Esophagus muscularis mucosa (tissue), 3 donors: ENCODE measurements around the gene SEMA7A.

Experiments
- CTCF ChIP-seq, 3 experiments: fragments of 200-600 bp in 2 of 3; fragments of 450-650 bp in 1 of 3; sonication (generic) in 2 of 3; IDR thresholded peaks; one replicate each; pipeline ENCODE4 v1.5.1; 2017 to 2019; ENCODE audit warnings: antibody characterized with exemption in 3 of 3, mild to moderate bottlenecking in 2 of 3, moderate library complexity in 1 of 3
- POLR2A ChIP-seq: fragments of 450-650 bp; IDR thresholded peaks from one replicate; pipeline ENCODE4 v1.6.1; 2017; ENCODE audit warnings: antibody characterized with exemption, moderate library complexity, mild to moderate bottlenecking, low read depth
- POLR2AphosphoS5 ChIP-seq, 2 donors: sonication (generic); formaldehyde crosslinking; IDR thresholded peaks; one replicate each; pipeline ENCODE4 v1.6.1; 2017; ENCODE audit warnings: antibody characterized with exemption in 2 of 2

DNA sequence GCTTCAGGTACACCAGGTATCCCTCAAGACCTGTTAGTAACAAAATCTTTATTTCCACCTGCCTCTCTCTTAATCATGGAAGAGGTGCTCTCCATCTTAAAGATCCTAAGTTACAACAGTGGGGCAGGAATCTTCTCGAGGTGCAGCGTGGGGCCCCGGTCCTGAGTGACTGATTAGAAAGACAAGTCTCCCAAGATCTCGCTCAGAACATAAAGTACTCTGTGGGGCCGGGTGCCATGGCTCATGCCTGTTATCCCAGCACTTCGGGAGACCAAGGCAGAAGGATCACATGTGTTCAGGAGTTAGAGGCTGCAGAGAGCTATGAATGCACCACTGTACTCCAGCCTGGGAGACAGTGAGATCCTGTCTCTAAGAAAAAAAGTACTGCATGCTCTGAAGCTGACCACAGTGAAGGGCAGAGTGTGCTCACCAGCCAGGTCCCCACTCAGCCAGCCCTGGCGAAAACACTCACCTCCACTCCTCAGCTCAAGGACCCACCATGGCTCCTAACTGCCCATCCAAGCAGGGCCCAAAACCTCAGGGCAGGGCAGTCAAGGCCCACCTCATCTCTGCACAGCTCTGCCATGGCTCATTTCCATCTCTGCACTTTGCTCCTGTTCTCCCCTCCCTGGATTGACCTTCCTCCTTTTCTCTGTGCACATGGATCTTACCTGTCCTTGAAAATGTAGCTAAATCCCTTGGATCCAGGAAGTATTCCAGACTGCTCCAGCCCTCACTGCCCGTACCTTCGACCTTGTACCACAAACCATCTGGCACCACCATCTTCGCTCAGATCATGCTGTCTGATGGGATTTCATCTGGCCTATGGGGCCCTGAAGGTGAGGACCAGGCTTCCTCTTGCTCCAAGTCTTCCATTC is 7.1 kb downstream of the SEMA7A start:
- TF ChIP-seq CTCF (IDR thresholded peaks at IDR 0.05) (no peak), POLR2AphosphoS5 (IDR thresholded peaks at IDR 0.05) (no peak), POLR2A (no peak)
